ENCODE results near the gene LRRIQ1. TPM values are rescaled to one million over a fixed set of nuclear protein-coding genes. Genes with fewer than 3 reads are reported as not detected.

The LRRIQ1 gene
- total and polyA plus RNA-seq, 4 donors: 0.05 to 0.08 TPM; not detected in 2

DNA sequence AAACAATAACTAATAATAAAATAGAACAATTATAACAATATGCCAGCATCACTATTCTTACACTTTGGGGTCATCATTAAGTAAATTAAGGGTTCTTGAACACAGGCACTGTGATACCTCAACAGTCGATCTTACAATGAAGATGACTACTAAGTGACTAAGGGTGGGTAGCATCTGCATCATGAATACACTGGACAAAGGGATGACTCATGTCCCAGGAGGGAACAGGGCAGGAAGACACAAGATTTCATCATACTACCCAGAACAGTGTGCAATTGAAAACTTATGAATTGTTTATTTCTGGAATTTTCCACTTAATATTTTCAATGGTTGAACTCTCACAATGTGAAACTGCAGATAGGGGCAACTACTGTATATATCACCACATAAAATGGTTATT lies 19.7 kb upstream of the LRRIQ1 start (continued):
- TF ChIP-seq YY1 (IDR thresholded peaks at IDR 0.05): no peak

DNA sequence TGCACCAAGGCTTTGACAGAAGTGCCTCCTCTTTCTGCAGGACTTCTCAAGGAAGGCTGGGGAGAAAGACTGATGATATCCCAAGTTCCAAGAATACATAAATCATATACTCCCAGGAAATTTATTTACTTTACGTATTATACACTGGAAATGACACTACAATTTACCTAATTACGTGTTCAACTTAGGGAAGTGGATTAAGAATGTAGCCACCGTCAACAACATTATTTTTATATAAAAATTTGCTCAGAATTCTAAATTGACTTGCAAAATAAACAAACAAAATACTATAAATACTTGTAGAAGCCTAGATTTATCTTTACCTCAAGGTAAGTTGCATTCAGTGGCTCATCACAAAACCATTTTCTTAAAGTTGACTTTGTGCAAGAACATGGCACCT lies 19.0 kb upstream of the LRRIQ1 start:
- Histone ChIP-seq H3K9me3 (ENCODE audit: control insufficient read depth in 4 of 4, low read length in 3 of 4) (no peaks in the 10 kb centered on the region), H3K36me3 (ENCODE audit: control insufficient read depth in 4 of 4, insufficient read depth in 3 of 4, low read depth in 1 of 4, low read length in 3 of 4) (no peaks in the 10 kb centered on the region), H3K9ac (ENCODE audit: low read depth in 1 of 2, low read length in 2 of 2) (no peak overlapping the region), H3K27me3 (ENCODE audit: control insufficient read depth in 4 of 4, insufficient read depth in 4 of 4, low read length in 3 of 4) (peaks cover 0 to 4% (median 0%) of the 10 kb centered on the region in 4 donors), H3K4me3 (ENCODE audit: low read depth in 1 of 3, low read length in 3 of 3) (no peak overlapping the region), H3K27ac (ENCODE audit: low read depth in 1 of 2, low read length in 2 of 2) (no peak overlapping the region), H3K4me1 (ENCODE audit: control insufficient read depth in 4 of 4, insufficient read depth in 4 of 4, low read length in 3 of 4) (no peaks in the 10 kb centered on the region)
- TF ChIP-seq HNF4A (conservative IDR thresholded peaks at IDR 0.05) (no peak), ZBTB33 (IDR thresholded peaks at IDR 0.05) (no peak), RXRA (IDR thresholded peaks at IDR 0.05) (no peak), YY1 (IDR thresholded peaks at IDR 0.05) (no peak), FOXA1 (IDR thresholded peaks at IDR 0.05) (no peak), ATF3 (IDR thresholded peaks at IDR 0.05) (no peak)
- WGBS: 62% methylated on average over 3 of the region's 3 CpGs
- no peak for DNase-seq (ENCODE audit: low spot score)

DNA sequence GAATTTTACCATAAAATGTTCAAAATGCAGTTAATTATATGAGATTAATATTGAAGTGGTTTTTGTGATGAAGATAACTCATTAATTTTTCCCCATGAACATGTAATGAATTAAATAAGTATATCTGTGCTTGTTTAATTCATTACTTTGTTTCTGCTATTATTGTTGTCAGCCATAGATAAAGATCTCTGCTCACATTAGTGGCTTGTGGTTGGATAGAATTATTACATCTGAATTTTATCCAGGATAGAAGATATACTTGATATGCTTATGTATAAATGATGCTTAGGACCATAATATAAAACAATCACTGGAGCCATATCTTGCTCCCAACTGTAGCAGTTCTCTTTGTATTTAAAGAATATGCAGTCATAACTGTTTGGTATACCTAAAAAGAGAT lies 18.5 kb upstream of the LRRIQ1 start:
- no peak for DNase-seq (ENCODE audit: low spot score)
- Histone ChIP-seq H3K36me3 (ENCODE audit: control insufficient read depth in 4 of 4, insufficient read depth in 3 of 4, low read depth in 1 of 4, low read length in 3 of 4) (no peaks in the 10 kb centered on the region), H3K27ac (ENCODE audit: low read depth in 1 of 2, low read length in 2 of 2) (no peak overlapping the region), H3K27me3 (ENCODE audit: control insufficient read depth in 4 of 4, insufficient read depth in 4 of 4, low read length in 3 of 4) (peaks cover 0 to 4% (median 0%) of the 10 kb centered on the region in 4 donors), H3K4me3 (ENCODE audit: low read depth in 1 of 3, low read length in 3 of 3) (no peak overlapping the region), H3K9ac (ENCODE audit: low read depth in 1 of 2, low read length in 2 of 2) (no peak overlapping the region), H3K9me3 (ENCODE audit: control insufficient read depth in 4 of 4, low read length in 3 of 4) (no peaks in the 10 kb centered on the region), H3K4me1 (ENCODE audit: control insufficient read depth in 4 of 4, insufficient read depth in 4 of 4, low read length in 3 of 4) (no peaks in the 10 kb centered on the region)
- no peak for TF ChIP-seq GABPA (IDR thresholded peaks at IDR 0.05 in 1 of 2, conservative IDR thresholded peaks at IDR 0.05 in 1 of 2)
- no peak for TF ChIP-seq JUND (IDR thresholded peaks at IDR 0.05)
- TF ChIP-seq, protein P1, sequence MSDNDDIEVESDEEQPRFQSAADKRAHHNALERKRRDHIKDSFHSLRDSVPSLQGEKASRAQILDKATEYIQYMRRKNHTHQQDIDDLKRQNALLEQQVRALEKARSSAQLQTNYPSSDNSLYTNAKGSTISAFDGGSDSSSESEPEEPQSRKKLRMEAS (IDR thresholded peaks at IDR 0.05): no peak
- TF ChIP-seq HNF4A (conservative IDR thresholded peaks at IDR 0.05): no peak
- TF ChIP-seq FOXA1 (IDR thresholded peaks at IDR 0.05): no peak
- TF ChIP-seq YY1 (IDR thresholded peaks at IDR 0.05): no peak
- TF ChIP-seq HNF4G (IDR thresholded peaks at IDR 0.05): no peak
- TF ChIP-seq, protein P2, sequence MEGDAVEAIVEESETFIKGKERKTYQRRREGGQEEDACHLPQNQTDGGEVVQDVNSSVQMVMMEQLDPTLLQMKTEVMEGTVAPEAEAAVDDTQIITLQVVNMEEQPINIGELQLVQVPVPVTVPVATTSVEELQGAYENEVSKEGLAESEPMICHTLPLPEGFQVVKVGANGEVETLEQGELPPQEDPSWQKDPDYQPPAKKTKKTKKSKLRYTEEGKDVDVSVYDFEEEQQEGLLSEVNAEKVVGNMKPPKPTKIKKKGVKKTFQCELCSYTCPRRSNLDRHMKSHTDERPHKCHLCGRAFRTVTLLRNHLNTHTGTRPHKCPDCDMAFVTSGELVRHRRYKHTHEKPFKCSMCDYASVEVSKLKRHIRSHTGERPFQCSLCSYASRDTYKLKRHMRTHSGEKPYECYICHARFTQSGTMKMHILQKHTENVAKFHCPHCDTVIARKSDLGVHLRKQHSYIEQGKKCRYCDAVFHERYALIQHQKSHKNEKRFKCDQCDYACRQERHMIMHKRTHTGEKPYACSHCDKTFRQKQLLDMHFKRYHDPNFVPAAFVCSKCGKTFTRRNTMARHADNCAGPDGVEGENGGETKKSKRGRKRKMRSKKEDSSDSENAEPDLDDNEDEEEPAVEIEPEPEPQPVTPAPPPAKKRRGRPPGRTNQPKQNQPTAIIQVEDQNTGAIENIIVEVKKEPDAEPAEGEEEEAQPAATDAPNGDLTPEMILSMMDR (IDR thresholded peaks at IDR 0.05; ENCODE audit: low read depth, low read length, missing input control): no peak
- no peak for TF ChIP-seq ATF3 (IDR thresholded peaks at IDR 0.05)
- TF ChIP-seq SP1 (IDR thresholded peaks at IDR 0.05): no peak
- TF ChIP-seq ZBTB33 (IDR thresholded peaks at IDR 0.05): no peak
- TF ChIP-seq EGR1 (IDR thresholded peaks at IDR 0.05; ENCODE audit: low read depth in 2 of 2): no peak

Data from liver (tissue), 9 donors.